Measurements from ENCODE around the gene WDR45B.

GRCh38 chr17:82601447-82602000 lies 46.7 kb downstream of the WDR45B start:
- TF ChIP-seq, protein P1, sequence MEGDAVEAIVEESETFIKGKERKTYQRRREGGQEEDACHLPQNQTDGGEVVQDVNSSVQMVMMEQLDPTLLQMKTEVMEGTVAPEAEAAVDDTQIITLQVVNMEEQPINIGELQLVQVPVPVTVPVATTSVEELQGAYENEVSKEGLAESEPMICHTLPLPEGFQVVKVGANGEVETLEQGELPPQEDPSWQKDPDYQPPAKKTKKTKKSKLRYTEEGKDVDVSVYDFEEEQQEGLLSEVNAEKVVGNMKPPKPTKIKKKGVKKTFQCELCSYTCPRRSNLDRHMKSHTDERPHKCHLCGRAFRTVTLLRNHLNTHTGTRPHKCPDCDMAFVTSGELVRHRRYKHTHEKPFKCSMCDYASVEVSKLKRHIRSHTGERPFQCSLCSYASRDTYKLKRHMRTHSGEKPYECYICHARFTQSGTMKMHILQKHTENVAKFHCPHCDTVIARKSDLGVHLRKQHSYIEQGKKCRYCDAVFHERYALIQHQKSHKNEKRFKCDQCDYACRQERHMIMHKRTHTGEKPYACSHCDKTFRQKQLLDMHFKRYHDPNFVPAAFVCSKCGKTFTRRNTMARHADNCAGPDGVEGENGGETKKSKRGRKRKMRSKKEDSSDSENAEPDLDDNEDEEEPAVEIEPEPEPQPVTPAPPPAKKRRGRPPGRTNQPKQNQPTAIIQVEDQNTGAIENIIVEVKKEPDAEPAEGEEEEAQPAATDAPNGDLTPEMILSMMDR (IDR thresholded peaks at IDR 0.05): no peak
- no peak for TF ChIP-seq POLR2A (IDR thresholded peaks at IDR 0.05)
